B cell (primary cell): ENCODE results near the gene EFR3B.

Source experiments
- CTCF ChIP-seq: fragments of 200-600 bp; IDR thresholded peaks from one replicate; pipeline ENCODE4 v1.8.0; 2022; ENCODE audit warnings: antibody characterized with exemption, mild to moderate bottlenecking
- EZH2 ChIP-seq: IDR thresholded peaks from 2 replicates; pipeline ENCODE4 v1.6.1; 2012; ENCODE audit warnings: borderline replicate concordance, low read depth, mild to moderate bottlenecking, moderate library complexity, low read length; ENCODE audit not compliant: insufficient read depth, poor library complexity, severe bottlenecking

DNA sequence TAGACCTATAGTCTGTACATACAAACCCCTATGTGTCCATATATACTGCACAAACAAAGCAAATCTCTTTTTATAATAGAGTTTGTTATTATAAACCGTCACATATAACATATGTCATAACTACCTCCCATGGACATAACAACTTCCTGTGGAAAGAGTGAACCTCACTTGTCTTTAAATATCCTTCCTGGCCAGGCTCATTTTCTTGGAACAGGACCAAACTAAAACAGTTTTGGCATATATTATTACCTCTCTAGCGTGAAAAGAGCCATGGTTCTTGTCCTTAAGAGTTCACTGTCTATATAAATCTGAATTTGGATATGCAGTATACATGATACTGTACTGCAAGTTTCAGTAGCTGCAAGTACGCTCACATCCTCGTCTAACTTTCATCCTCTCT is 41.8 kb upstream of the EFR3B start:
- TF ChIP-seq CTCF (no peak), EZH2 (no peak)
